H1 (cell line): ENCODE data around the gene CCDC121. TPM values are rescaled to one million over a fixed set of nuclear protein-coding genes. Genes with fewer than 3 reads are reported as not detected.

Experiments
- CTCF ChIA-PET: fragments of 300-600 bp; sonication (Branson Sonifier 250); formaldehyde crosslinking; loops from one replicate; lab custom pipeline; 2021; ENCODE audit not compliant: partially characterized antibody; lab: Charles Lee
- POLR2A ChIA-PET: fragments of 300-600 bp; sonication (Branson Sonifier 250); formaldehyde crosslinking; loops from one replicate; lab custom pipeline; 2021; ENCODE audit warnings: inconsistent platforms; ENCODE audit not compliant: partially characterized antibody; lab: Charles Lee
- DNase-seq, 2 experiments: peaks; one replicate each; pipeline versions ENCODE4 v3.0.0 to v3.0.0-alpha.2; 2010 to 2022; ENCODE audit warnings: low spot score in 2 of 2, low read depth in 1 of 2, mixed read lengths in 1 of 2
- FAIRE-seq: peaks from 2 replicates; lab custom pipeline; 2011; peaks lifted over from hg19 to GRCh38; lab: Jason Lieb, UNC
- H2AFZ ChIP-seq: 2 replicates; pipeline ENCODE4 v1.8.1; 2012; ENCODE audit warnings: low read length, inconsistent platforms
- H2AK5ac ChIP-seq: 2 replicates; pipeline ENCODE4 v1.6.1; 2013; ENCODE audit warnings: low read depth, low read length
- H2BK120ac ChIP-seq: replicated peaks from 2 replicates; pipeline ENCODE3; 2013; ENCODE audit warnings: low read depth, low read length, inconsistent platforms
- H2BK12ac ChIP-seq: 2 replicates; pipeline ENCODE4 v1.6.1; 2013; ENCODE audit warnings: low read depth, low read length
- H2BK15ac ChIP-seq: 2 replicates; pipeline ENCODE4 v1.6.1; 2013; ENCODE audit warnings: low read length
- H2BK20ac ChIP-seq: 2 replicates; pipeline ENCODE4 v1.6.1; 2013; ENCODE audit warnings: low read length
- H2BK5ac ChIP-seq: 2 replicates; pipeline ENCODE4 v1.6.1; 2013; ENCODE audit warnings: low read depth, low read length
- H3K14ac ChIP-seq: 2 replicates; pipeline ENCODE4 v1.6.1; 2013; ENCODE audit warnings: inconsistent platforms; ENCODE audit not compliant: insufficient read length
- H3K18ac ChIP-seq: 2 replicates; pipeline ENCODE4 v1.6.1; 2013; ENCODE audit warnings: low read length; ENCODE audit errors: extremely low read depth
- H3K23ac ChIP-seq: 2 replicates; pipeline ENCODE4 v1.6.1; 2013; ENCODE audit warnings: inconsistent platforms; ENCODE audit not compliant: insufficient read length
- H3K23me2 ChIP-seq: 2 replicates; pipeline ENCODE4 v1.6.1; 2013; ENCODE audit warnings: low read depth, low read length
- H3K27ac ChIP-seq: 2 replicates; pipeline ENCODE4 v1.6.1; 2011; ENCODE audit warnings: low read depth, low read length, inconsistent platforms
- H3K27me3 ChIP-seq, 4 experiments: replicated peaks in 1 of 4; 1 replicate in 1 of 4; 2 replicates in 3 of 4; pipeline versions ENCODE4 v1.6.1 to v1.8.1; 2011 to 2013; ENCODE audit warnings: low read length in 3 of 4, mild to moderate bottlenecking in 3 of 4, inconsistent platforms in 2 of 4, mixed read lengths in 2 of 4, moderate library complexity in 1 of 4; ENCODE audit not compliant: control insufficient read depth in 3 of 4, insufficient read depth in 3 of 4; ENCODE audit errors: extremely low read depth in 1 of 4
- H3K36me3 ChIP-seq, 4 experiments: 2 replicates each; pipeline versions ENCODE4 v1.6.1 to v1.8.1; 2011 to 2013; ENCODE audit warnings: mild to moderate bottlenecking in 4 of 4, low read length in 3 of 4, moderate library complexity in 2 of 4, control low read depth in 1 of 4, inconsistent platforms in 1 of 4; ENCODE audit not compliant: insufficient read depth in 4 of 4, control insufficient read depth in 2 of 4
- H3K4ac ChIP-seq: replicated peaks from 2 replicates; pipeline ENCODE3; 2013; ENCODE audit warnings: low read length, low read depth, mixed read lengths, inconsistent platforms; ENCODE audit not compliant: insufficient read length
- H3K4me1 ChIP-seq, 4 experiments: replicated peaks in 1 of 4; 1 replicate in 1 of 4; 2 replicates in 3 of 4; pipeline versions ENCODE4 v1.6.1 to v1.8.1; 2011 to 2013; ENCODE audit warnings: low read length in 3 of 4, inconsistent platforms in 2 of 4, mixed read lengths in 1 of 4; ENCODE audit not compliant: insufficient read depth in 4 of 4, control insufficient read depth in 3 of 4
- H3K4me2 ChIP-seq, 2 experiments: 2 replicates each; pipeline versions ENCODE4 v1.6.1 to v1.8.1; 2011 to 2013; ENCODE audit warnings: low read depth in 2 of 2, low read length in 2 of 2, control low read depth in 1 of 2, inconsistent platforms in 1 of 2, mild to moderate bottlenecking in 1 of 2; ENCODE audit not compliant: insufficient read depth in 1 of 2
- H3K4me3 ChIP-seq, 4 experiments: fragments of 200-600, 300-600 bp in 1 of 4; sonication (generic), shearing (Covaris generic), sonication (Bioruptor Twin) in 1 of 4; 2 replicates each; pipeline versions ENCODE4 v1.5.1 to v1.8.1; 2011 to 2016; ENCODE audit warnings: low read length in 4 of 4, low read depth in 3 of 4, control low read depth in 2 of 4, inconsistent platforms in 2 of 4, mild to moderate bottlenecking in 2 of 4, mixed read lengths in 1 of 4, moderate library complexity in 1 of 4; ENCODE audit not compliant: insufficient read depth in 2 of 4; ENCODE audit errors: extremely low read depth in 1 of 4
- H3K56ac ChIP-seq: replicated peaks from 2 replicates; pipeline ENCODE3; 2013; ENCODE audit warnings: low read depth, mild to moderate bottlenecking, mixed read lengths, low read length, inconsistent platforms; ENCODE audit not compliant: insufficient read length
- H3K79me1 ChIP-seq: 2 replicates; pipeline ENCODE4 v1.6.1; 2013; ENCODE audit warnings: low read depth, low read length, control low read depth
- H3K79me2 ChIP-seq, 2 experiments: 2 replicates each; pipeline versions ENCODE4 v1.6.1 to v1.8.1; 2012 to 2013; ENCODE audit warnings: low read length in 2 of 2, mild to moderate bottlenecking in 2 of 2, inconsistent platforms in 1 of 2; ENCODE audit not compliant: insufficient read depth in 2 of 2, control insufficient read depth in 1 of 2
- H3K9ac ChIP-seq, 4 experiments: replicated peaks in 1 of 4; 1 replicate in 1 of 4; 2 replicates in 3 of 4; pipeline versions ENCODE4 v1.6.1 to v1.8.1; 2011 to 2013; ENCODE audit warnings: low read depth in 3 of 4, low read length in 3 of 4, control low read depth in 2 of 4, mild to moderate bottlenecking in 2 of 4, moderate library complexity in 2 of 4, inconsistent platforms in 1 of 4; ENCODE audit errors: extremely low read depth in 1 of 4
- H3K9me3 ChIP-seq, 2 experiments: 2 replicates each; pipeline versions ENCODE4 v1.6.1 to v1.8.1; 2012 to 2013; ENCODE audit warnings: mild to moderate bottlenecking in 2 of 2, moderate library complexity in 2 of 2, control low read depth in 1 of 2, inconsistent platforms in 1 of 2, low read depth in 1 of 2, low read length in 1 of 2, mixed read lengths in 1 of 2; ENCODE audit not compliant: insufficient read depth in 2 of 2
- H4K20me1 ChIP-seq, 2 experiments: replicated peaks in 1 of 2; 2 replicates each; pipeline versions ENCODE3 to v1.8.1; 2011 to 2013; ENCODE audit warnings: inconsistent platforms in 2 of 2, low read length in 2 of 2, mild to moderate bottlenecking in 1 of 2; ENCODE audit not compliant: insufficient read depth in 2 of 2, control insufficient read depth in 1 of 2
- H4K5ac ChIP-seq: 2 replicates; pipeline ENCODE4 v1.6.1; 2013; ENCODE audit warnings: low read length, low read depth, mixed read lengths, inconsistent platforms; ENCODE audit not compliant: insufficient read length
- H4K8ac ChIP-seq: 2 replicates; pipeline ENCODE4 v1.8.0; 2013; ENCODE audit warnings: mild to moderate bottlenecking, moderate library complexity, low read length, inconsistent platforms; ENCODE audit not compliant: insufficient read depth; ENCODE audit errors: extremely low read depth
- H4K91ac ChIP-seq: replicated peaks from 2 replicates; pipeline ENCODE3; 2013; ENCODE audit warnings: low read length, mixed read lengths, inconsistent platforms; ENCODE audit not compliant: insufficient read length
- BCL11A ChIP-seq, 2 experiments: IDR thresholded peaks; one replicate each; pipeline ENCODE4 v1.6.1; 2011; ENCODE audit warnings: low read depth in 2 of 2, low read length in 2 of 2, mild to moderate bottlenecking in 2 of 2
- CBX5 ChIP-seq: fragments of 300-800, 300-1000 bp; sonication (generic); IDR thresholded peaks from 2 replicates; pipeline ENCODE4 v1.7.1; 2016; ENCODE audit warnings: antibody characterized with exemption, low read length, low read depth
- RNF2 ChIP-seq: fragments of 200-900, 300-1000 bp; sonication (generic); IDR thresholded peaks from 2 replicates; pipeline ENCODE4 v1.7.1; 2016; ENCODE audit warnings: borderline replicate concordance, low read depth, mild to moderate bottlenecking, antibody characterized with exemption, low read length; ENCODE audit not compliant: poor library complexity, severe bottlenecking; ENCODE audit errors: missing control alignments
- WGBS, 2 experiments: shearing (Covaris generic) in 1 of 2; methylation state at CpG; one replicate each; pipeline versions ENCODE4 v1.1.6 to v1.1.7; 2013 to 2015; ENCODE audit warnings: low lambda C conversion rate in 2 of 2, mixed read lengths in 2 of 2, inconsistent platforms in 1 of 2, low coverage in 1 of 2, missing lambda C conversion rate in 1 of 2; ENCODE audit not compliant: insufficient replicate concordance in 2 of 2, insufficient coverage in 1 of 2, insufficient read length in 1 of 2; ENCODE audit errors: extremely low coverage in 1 of 2, missing lambda C conversion rate in 1 of 2; 5-methylcytosine and 5-hydroxymethylcytosine counted together
- polyA plus RNA-seq, 7 experiments: library from polyadenylated mRNA; depleted of rRNA in 3 of 7; stranded (reverse) in 5 of 7; unstranded in 2 of 7; fragments of >200 nt in 5 of 7; fragments of 200-250 nt in 2 of 7; gene quantifications; 1 replicate in 5 of 7; 2 replicates in 1 of 7; 4 replicates in 1 of 7; pipeline versions ENCODE4 v1.2.1 to v1.2.3, GENCODE V29; 2011 to 2013; ENCODE audit warnings: missing spikeins in 2 of 7, mixed read lengths in 2 of 7
- total RNA-seq: library from RNA; stranded (reverse); fragmentation: NEBNext Ultra II Directional; extraction: Animal tissue kit (Norgen Biotek cat#: 25700); gene quantifications from 2 replicates; pipeline ENCODE4 v1.2.1, GENCODE V29; 2021

Gene CCDC121
- total and polyA plus RNA-seq, 2 of the 8 experiments (the other 6 are each of a cell fraction or from before 2014, with no cell fraction given): 0.68 to 1.5 TPM

GRCh38 chr2:27667446-27667845, 38.6 kb upstream of the CCDC121 start:
- no peak overlapping the region for H3K18ac ChIP-seq
- no peak overlapping the region for H2AK5ac ChIP-seq
- no peak overlapping the region for H3K4me3 ChIP-seq
- H3K27me3 ChIP-seq: no peaks in the 10 kb centered on the region
- ChIA-PET POLR2A (interaction anchor here (1.3 to 1.7 kb wide), 2 partner anchors 10 to 20 kb away, joined by 3 to 4 read pairs; no protein-coding TSS in a partner anchor), CTCF (interaction anchor here (1.1 to 3.0 kb wide), 2 partner anchors 14 to 16 kb away, joined by 3 to 12 read pairs; no protein-coding TSS in a partner anchor)
- H3K36me3 ChIP-seq: peaks cover 2 to 22% (median 5%) of the 10 kb centered on the region in 4 experiments; a peak in 5 of 8 replicates
- DNase-seq (no peak), FAIRE-seq (no peak)
- H3K27ac ChIP-seq: no peak overlapping the region
- H2AFZ ChIP-seq: no peak overlapping the region
- no peak overlapping the region for H4K8ac ChIP-seq
- no peak overlapping the region for H3K56ac ChIP-seq
- H3K79me1 ChIP-seq: no peaks in the 10 kb centered on the region
- no peak for TF ChIP-seq BCL11A (IDR thresholded peaks at IDR 0.05; ENCODE audit: low read depth in 2 of 2, low read length in 2 of 2)
- no peak for TF ChIP-seq CBX5
- TF ChIP-seq RNF2: no peak
- H3K14ac ChIP-seq: no peak overlapping the region
- no peak overlapping the region for H4K91ac ChIP-seq
- H3K23ac ChIP-seq: no peak overlapping the region
- no peak overlapping the region for H2BK12ac ChIP-seq
- H4K5ac ChIP-seq: no peak overlapping the region
- H3K4me1 ChIP-seq: peaks cover 0 to 1% (median 0%) of the 10 kb centered on the region in 4 experiments; a peak in 2 of 7 replicates
- peaks cover 0 to 21% of the 10 kb centered on the region in 2 experiments; a peak in 2 of 4 replicates for H3K79me2 ChIP-seq
- H3K9me3 ChIP-seq: no peaks in the 10 kb centered on the region
- no peak overlapping the region for H2BK120ac ChIP-seq
- WGBS, 2 experiments: 72% methylated on average over 1 of the region's 1 CpG; no CpG with 5 or more reads in 1 of the 2 experiments
- no peak overlapping the region for H2BK15ac ChIP-seq
- H3K4ac ChIP-seq: no peak overlapping the region
- peaks cover 8% of the 10 kb centered on the region; the same call in 1 of the 2 replicates for H3K23me2 ChIP-seq
- no peak overlapping the region for H3K4me2 ChIP-seq
- H2BK5ac ChIP-seq: no peak overlapping the region
- H3K9ac ChIP-seq: no peak overlapping the region
- no peak overlapping the region for H2BK20ac ChIP-seq
- peaks cover 0 to 2% of the 10 kb centered on the region in 2 experiments for H4K20me1 ChIP-seq
